DOHH2 (cell line): Measurements from ENCODE around the gene RRBP1.

Source experiments
- H3F3A ChIP-seq: fragments of 200-600 bp; sonication (generic), shearing (Covaris generic); 2 replicates; pipeline ENCODE4 v1.6.0; 2016; ENCODE audit warnings: antibody characterized with exemption, mild to moderate bottlenecking; ENCODE audit not compliant: control insufficient read depth, insufficient read depth
- H3K27ac ChIP-seq: fragments of 200-600 bp; sonication (generic); 2 replicates; pipeline ENCODE4 v1.5.1; 2014; ENCODE audit warnings: low read depth, mild to moderate bottlenecking, low read length, moderate library complexity
- H3K27me3 ChIP-seq: fragments of 200-600 bp; sonication (generic); 2 replicates; pipeline ENCODE4 v1.6.1; 2014; ENCODE audit warnings: mild to moderate bottlenecking, low read length, mixed read lengths; ENCODE audit not compliant: control insufficient read depth
- H3K36me3 ChIP-seq: fragments of 200-600 bp; sonication (generic); 2 replicates; pipeline ENCODE4 v1.6.1; 2014; ENCODE audit warnings: mild to moderate bottlenecking, low read length, moderate library complexity, mixed read lengths; ENCODE audit not compliant: control insufficient read depth
- H3K4me1 ChIP-seq: fragments of 200-600 bp; sonication (generic); 2 replicates; pipeline ENCODE4 v1.6.1; 2014; ENCODE audit warnings: mild to moderate bottlenecking, low read length, mixed read lengths; ENCODE audit not compliant: control insufficient read depth
- H3K4me2 ChIP-seq: fragments of 200-600 bp; sonication (generic); 2 replicates; pipeline ENCODE4 v1.6.0; 2014; ENCODE audit warnings: mild to moderate bottlenecking, low read length, moderate library complexity
- H3K4me3 ChIP-seq: fragments of 200-600 bp; sonication (generic); 2 replicates; pipeline ENCODE4 v1.5.1; 2014; ENCODE audit warnings: mild to moderate bottlenecking, low read length, mixed read lengths
- H3K79me2 ChIP-seq: fragments of 200-600 bp; sonication (generic); 2 replicates; pipeline ENCODE4 v1.6.1; 2014; ENCODE audit warnings: mild to moderate bottlenecking, low read length, mixed read lengths; ENCODE audit not compliant: control insufficient read depth
- H3K9me2 ChIP-seq: fragments of 200-600 bp; sonication (generic); replicated peaks from 2 replicates; pipeline ENCODE4 v1.6.1; 2014; ENCODE audit warnings: mild to moderate bottlenecking, low read length, mixed read lengths; ENCODE audit not compliant: control insufficient read depth
- H3K9me3 ChIP-seq: fragments of 200-600 bp; sonication (generic); 2 replicates; pipeline ENCODE4 v1.6.1; 2014; ENCODE audit warnings: antibody characterized with exemption, low read length, mixed read lengths; ENCODE audit not compliant: control insufficient read depth, insufficient read depth
- H4K20me1 ChIP-seq: fragments of 200-600 bp; sonication (generic); 2 replicates; pipeline ENCODE4 v1.6.0; 2014; ENCODE audit warnings: low read depth, mild to moderate bottlenecking, antibody characterized with exemption, low read length, moderate library complexity; ENCODE audit not compliant: control insufficient read depth, insufficient read depth
- EZH2phosphoT487 ChIP-seq: fragments of 200-600 bp; sonication (generic); IDR thresholded peaks from 2 replicates; pipeline ENCODE4 v1.6.1; 2017; ENCODE audit warnings: borderline replicate concordance, mild to moderate bottlenecking, antibody characterized with exemption, low read length, moderate library complexity, mixed read lengths
- TF ChIP-seq, protein P1 (sequence below): fragments of 200-600 bp; sonication (generic); IDR thresholded peaks from one replicate; pipeline ENCODE4 v1.5.1; 2014; ENCODE audit warnings: antibody characterized with exemption, mild to moderate bottlenecking, low read depth, low read length; ENCODE audit not compliant: poor library complexity, severe bottlenecking

Gene RRBP1

DNA sequence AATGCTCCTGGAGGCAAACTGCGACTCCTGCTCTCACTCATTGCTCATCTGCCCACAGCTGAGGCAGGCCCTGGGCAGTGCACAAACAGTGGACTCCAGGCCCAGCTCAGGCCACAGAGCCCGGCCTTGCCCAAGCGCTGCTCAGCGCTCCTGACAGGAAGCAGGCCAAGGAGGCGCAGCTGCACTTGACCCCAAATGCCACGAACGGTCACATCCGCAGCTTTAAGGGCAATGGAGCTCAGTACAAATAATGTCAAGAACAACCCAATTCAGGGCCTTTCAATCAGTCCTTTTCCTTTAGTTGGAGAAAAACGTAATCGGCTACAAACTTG lies 33.8 kb downstream of the RRBP1 start:
- H3K79me2 ChIP-seq, result no peaks in the 10 kb centered on the region
- H3K4me2 ChIP-seq, result no peak overlapping the region
- H3K27me3 ChIP-seq, result no peaks in the 10 kb centered on the region
- H3K9me2 ChIP-seq, result no peaks in the 10 kb centered on the region
- no peak overlapping the region for H3K4me3 ChIP-seq
- peaks cover 54% of the 10 kb centered on the region for H3K4me1 ChIP-seq
- H4K20me1 ChIP-seq, result no peaks in the 10 kb centered on the region
- no peak overlapping the region for H3K27ac ChIP-seq
- TF ChIP-seq EZH2phosphoT487, result no peak
- TF ChIP-seq, protein P1, sequence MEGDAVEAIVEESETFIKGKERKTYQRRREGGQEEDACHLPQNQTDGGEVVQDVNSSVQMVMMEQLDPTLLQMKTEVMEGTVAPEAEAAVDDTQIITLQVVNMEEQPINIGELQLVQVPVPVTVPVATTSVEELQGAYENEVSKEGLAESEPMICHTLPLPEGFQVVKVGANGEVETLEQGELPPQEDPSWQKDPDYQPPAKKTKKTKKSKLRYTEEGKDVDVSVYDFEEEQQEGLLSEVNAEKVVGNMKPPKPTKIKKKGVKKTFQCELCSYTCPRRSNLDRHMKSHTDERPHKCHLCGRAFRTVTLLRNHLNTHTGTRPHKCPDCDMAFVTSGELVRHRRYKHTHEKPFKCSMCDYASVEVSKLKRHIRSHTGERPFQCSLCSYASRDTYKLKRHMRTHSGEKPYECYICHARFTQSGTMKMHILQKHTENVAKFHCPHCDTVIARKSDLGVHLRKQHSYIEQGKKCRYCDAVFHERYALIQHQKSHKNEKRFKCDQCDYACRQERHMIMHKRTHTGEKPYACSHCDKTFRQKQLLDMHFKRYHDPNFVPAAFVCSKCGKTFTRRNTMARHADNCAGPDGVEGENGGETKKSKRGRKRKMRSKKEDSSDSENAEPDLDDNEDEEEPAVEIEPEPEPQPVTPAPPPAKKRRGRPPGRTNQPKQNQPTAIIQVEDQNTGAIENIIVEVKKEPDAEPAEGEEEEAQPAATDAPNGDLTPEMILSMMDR, result no peak
- no peaks in the 10 kb centered on the region for H3K36me3 ChIP-seq
- H3K9me3 ChIP-seq, result no peaks in the 10 kb centered on the region
- no peaks in the 10 kb centered on the region for H3F3A ChIP-seq

GRCh38 chr20:17647391-17648314 lies 34.4 kb downstream of the RRBP1 start:
- Histone ChIP-seq H3K4me3 (no peak overlapping the region), H3K9me3 (no peaks in the 10 kb centered on the region), H3K27me3 (no peaks in the 10 kb centered on the region), H3K27ac (no peak overlapping the region), H3K36me3 (no peaks in the 10 kb centered on the region), H3K4me1 (peaks cover 47% of the 10 kb centered on the region), H3K9me2 (no peaks in the 10 kb centered on the region), H3F3A (no peaks in the 10 kb centered on the region), H3K4me2 (no peak overlapping the region), H3K79me2 (no peaks in the 10 kb centered on the region), H4K20me1 (no peaks in the 10 kb centered on the region)
- TF ChIP-seq EZH2phosphoT487, result no peak
- TF ChIP-seq, protein P1, result no peak

GRCh38 chr20:17646961-17647301 lies 35.1 kb downstream of the RRBP1 start:
- Histone ChIP-seq H3K4me2 (no peak overlapping the region), H3K9me3 (no peaks in the 10 kb centered on the region), H4K20me1 (no peaks in the 10 kb centered on the region), H3K79me2 (no peaks in the 10 kb centered on the region), H3K4me1 (peaks cover 40% of the 10 kb centered on the region), H3K27ac (no peak overlapping the region), H3K4me3 (no peak overlapping the region), H3K9me2 (no peaks in the 10 kb centered on the region), H3K27me3 (no peaks in the 10 kb centered on the region), H3K36me3 (no peaks in the 10 kb centered on the region), H3F3A (no peaks in the 10 kb centered on the region)
- TF ChIP-seq EZH2phosphoT487, result no peak
- TF ChIP-seq, protein P1, result no peak
